Smooth muscle cell of bladder (primary cell): Measurements from ENCODE around the gene CEBPA. TPM values are rescaled to one million over a fixed set of nuclear protein-coding genes. Genes with fewer than 3 reads are reported as not detected.

Experiments
- total RNA-seq: library from RNA; depleted of rRNA; stranded (reverse); fragments of >200 nt; gene quantifications from 2 replicates; pipeline ENCODE4 v1.2.3, GENCODE V29; 2014

Gene CEBPA
- 0.57 and 0.65 TPM in 2 replicates for total RNA-seq

GRCh38 chr19:33302175-33302973, at the start of gene CEBPA:
Gene CEBPA (minus strand): TSS chr19:33302534. CDS start chr19:33302414, 120 bp downstream.

Other genes with a start within 250 kb of the CEBPA start
- 2.2 and 3.1 TPM in 2 replicates for gene RHPN2, start 237.6 kb downstream of the CEBPA start, total RNA-seq
- 5.3 and 8.3 TPM in 2 replicates for gene GPATCH1, start 221.4 kb downstream of the CEBPA start, total RNA-seq
- gene WDR88, start 170.4 kb downstream of the CEBPA start, total RNA-seq, result not detected in 2 replicates
- gene LRP3, start 108.2 kb downstream of the CEBPA start, total RNA-seq, result 24.0 and 28.8 TPM in 2 replicates
- not detected in 2 replicates for gene SLC7A10, start 76.7 kb downstream of the CEBPA start, total RNA-seq
- gene CEBPG, start 71.2 kb upstream of the CEBPA start, total RNA-seq, result 18.7 and 34.7 TPM in 2 replicates
- gene PEPD, start 219.3 kb upstream of the CEBPA start, total RNA-seq, result 71.1 and 73.7 TPM in 2 replicates